ENCODE measurements around the gene PSMA5.

GRCh38 chr1:109395602-109396512 is 30.4 kb downstream of the PSMA5 start:
- TF ChIP-seq CTCF (conservative IDR thresholded peaks at IDR 0.05) (no peak), ZFX (IDR thresholded peaks at IDR 0.05) (no peak)
